IMR-90 (cell line): ENCODE data around the gene LONP2. TPM values are rescaled to one million over a fixed set of nuclear protein-coding genes. Genes with fewer than 3 reads are reported as not detected.

Source experiments
- ATAC-seq: fragments of 200-7000 bp; cut with Tn5 transposase; 2 replicates; pipeline ENCODE4 v1.9.1; 2020; ENCODE audit warnings: low read depth, mild to moderate bottlenecking, moderate library complexity
- BruUV-seq: library from RNA; stranded (reverse); fragments of 400-500 nt; replicated peaks from 2 replicates; lab custom pipeline; 2021; lab: Mats Ljungman, UMichigan
- CTCF ChIA-PET: fragments of 300-600 bp; formaldehyde crosslinking; extraction: SDS; loops from one replicate; lab custom pipeline; 2021; ENCODE audit warnings: antibody characterized with exemption; lab: Yijun Ruan, JAX
- POLR2A ChIA-PET: fragments of 300-600 bp; sonication (Branson Sonifier 250); formaldehyde crosslinking; loops from one replicate; lab custom pipeline; 2022; ENCODE audit warnings: antibody characterized with exemption; ENCODE audit not compliant: unreplicated experiment; lab: Charles Lee
- DNase-seq: peaks from one replicate; pipeline ENCODE4 v3.0.0; 2013
- H2AFZ ChIP-seq: replicated peaks from 2 replicates; pipeline ENCODE3; 2013; ENCODE audit warnings: low read length, mild to moderate bottlenecking; ENCODE audit not compliant: poor library complexity
- H2AK5ac ChIP-seq: 2 replicates; pipeline ENCODE4 v1.6.1; 2013; ENCODE audit warnings: low read depth, low read length, inconsistent platforms
- H2AK9ac ChIP-seq: replicated peaks from 2 replicates; pipeline ENCODE3; 2013; ENCODE audit warnings: mild to moderate bottlenecking, low read depth, low read length, moderate library complexity; ENCODE audit not compliant: poor library complexity
- H2BK120ac ChIP-seq: 2 replicates; pipeline ENCODE4 v1.6.1; 2013; ENCODE audit warnings: low read depth, low read length, inconsistent platforms
- H2BK15ac ChIP-seq: 3 replicates; pipeline ENCODE4 v1.6.1; 2013; ENCODE audit warnings: low read depth, low read length, inconsistent platforms
- H2BK20ac ChIP-seq: 2 replicates; pipeline ENCODE4 v1.6.1; 2013; ENCODE audit warnings: low read depth, mild to moderate bottlenecking, inconsistent platforms, low read length, moderate library complexity
- H2BK5ac ChIP-seq: 2 replicates; pipeline ENCODE4 v1.6.1; 2013; ENCODE audit warnings: mild to moderate bottlenecking, low read depth, low read length, inconsistent platforms; ENCODE audit not compliant: poor library complexity, severe bottlenecking
- H3K14ac ChIP-seq: replicated peaks from 2 replicates; pipeline ENCODE4 v1.6.1; 2013; ENCODE audit warnings: low read depth, low read length, inconsistent platforms
- H3K18ac ChIP-seq: 2 replicates; pipeline ENCODE4 v1.6.1; 2013; ENCODE audit warnings: low read depth, low read length, control low read depth
- H3K23ac ChIP-seq: 2 replicates; pipeline ENCODE4 v1.6.1; 2013; ENCODE audit warnings: low read depth, low read length, inconsistent platforms
- H3K27ac ChIP-seq: 2 replicates; pipeline ENCODE4 v1.5.1; 2013; ENCODE audit warnings: mild to moderate bottlenecking, control low read depth, low read length; ENCODE audit not compliant: insufficient read depth
- H3K27me3 ChIP-seq: 2 replicates; pipeline ENCODE4 v1.6.1; 2013; ENCODE audit warnings: low read length; ENCODE audit not compliant: control insufficient read depth, insufficient read depth
- H3K36me3 ChIP-seq: 2 replicates; pipeline ENCODE4 v1.6.1; 2013; ENCODE audit warnings: low read length, mixed read lengths; ENCODE audit not compliant: control insufficient read depth, insufficient read depth
- H3K4ac ChIP-seq: 2 replicates; pipeline ENCODE4 v1.6.1; 2013; ENCODE audit warnings: low read depth, low read length, inconsistent platforms
- H3K4me1 ChIP-seq: 2 replicates; pipeline ENCODE4 v1.6.1; 2013; ENCODE audit warnings: low read length, mixed read lengths; ENCODE audit not compliant: control insufficient read depth, insufficient read depth
- H3K4me2 ChIP-seq: 2 replicates; pipeline ENCODE4 v1.6.1; 2013; ENCODE audit warnings: low read depth, mild to moderate bottlenecking, control low read depth, low read length, moderate library complexity
- H3K4me3 ChIP-seq: 2 replicates; pipeline ENCODE4 v1.5.1; 2013; ENCODE audit warnings: low read depth, mild to moderate bottlenecking, control low read depth, low read length, moderate library complexity; ENCODE audit not compliant: insufficient read depth
- H3K56ac ChIP-seq: 2 replicates; pipeline ENCODE4 v1.6.1; 2013; ENCODE audit warnings: low read length, inconsistent platforms; ENCODE audit not compliant: insufficient read depth; ENCODE audit errors: extremely low read depth
- H3K79me1 ChIP-seq, 2 experiments: 2 replicates each; pipeline ENCODE4 v1.6.1; 2013; ENCODE audit warnings: low read length in 2 of 2, inconsistent platforms in 1 of 2, low read depth in 1 of 2
- H3K9ac ChIP-seq: 2 replicates; pipeline ENCODE4 v1.6.1; 2013; ENCODE audit warnings: low read depth, low read length, control low read depth
- H3K9me1 ChIP-seq: 2 replicates; pipeline ENCODE4 v1.6.1; 2013; ENCODE audit warnings: low read length, inconsistent platforms; ENCODE audit not compliant: insufficient read depth
- H3K9me3 ChIP-seq: 2 replicates; pipeline ENCODE4 v1.6.1; 2013; ENCODE audit warnings: low read length; ENCODE audit not compliant: control insufficient read depth, insufficient read depth
- H4K20me1 ChIP-seq: 2 replicates; pipeline ENCODE4 v1.6.1; 2013; ENCODE audit warnings: low read length, inconsistent platforms; ENCODE audit not compliant: insufficient read depth
- H4K5ac ChIP-seq: 2 replicates; pipeline ENCODE4 v1.6.1; 2013; ENCODE audit warnings: mild to moderate bottlenecking, low read depth, low read length, control low read depth
- H4K8ac ChIP-seq, 2 experiments: 2 replicates each; pipeline ENCODE4 v1.6.1; 2013; ENCODE audit warnings: low read depth in 2 of 2, low read length in 2 of 2, control low read depth in 1 of 2, inconsistent platforms in 1 of 2
- H4K91ac ChIP-seq: 2 replicates; pipeline ENCODE4 v1.6.1; 2013; ENCODE audit warnings: low read depth, low read length, inconsistent platforms; ENCODE audit not compliant: insufficient read depth
- BHLHE40 ChIP-seq: fragments of 150-350 bp; IDR thresholded peaks from 2 replicates; pipeline ENCODE4 v1.6.1; 2016; ENCODE audit warnings: mild to moderate bottlenecking, low read depth, low read length
- CEBPB ChIP-seq: IDR thresholded peaks from 2 replicates; pipeline ENCODE4 v1.6.1; 2012; ENCODE audit warnings: low read depth, low read length, improper control_type of control experiment
- CTCF ChIP-seq: conservative IDR thresholded peaks from 2 replicates; pipeline ENCODE4 v1.5.1; 2012; ENCODE audit warnings: mild to moderate bottlenecking, low read depth, low read length, improper control_type of control experiment
- MAFK ChIP-seq: IDR thresholded peaks from 2 replicates; pipeline ENCODE4 v1.6.1; 2012; ENCODE audit warnings: low read depth, low read length, improper control_type of control experiment
- MAZ ChIP-seq: IDR thresholded peaks from 2 replicates; pipeline ENCODE4 v1.6.1; 2012; ENCODE audit warnings: low read depth, mild to moderate bottlenecking, low read length, improper control_type of control experiment, moderate library complexity, borderline replicate concordance
- MXI1 ChIP-seq: IDR thresholded peaks from 2 replicates; pipeline ENCODE4 v1.6.1; 2012; ENCODE audit warnings: low read depth, mild to moderate bottlenecking, low read length, moderate library complexity, borderline replicate concordance
- NFE2L2 ChIP-seq: fragments of 150-350 bp; IDR thresholded peaks from 2 replicates; pipeline ENCODE4 v1.6.1; 2016; ENCODE audit warnings: low read depth, mild to moderate bottlenecking, low read length
- POLR2A ChIP-seq: IDR thresholded peaks from 2 replicates; pipeline ENCODE4 v1.6.1; 2012; ENCODE audit warnings: mild to moderate bottlenecking, low read depth, low read length
- RAD21 ChIP-seq: IDR thresholded peaks from 2 replicates; pipeline ENCODE4 v1.6.1; 2012; ENCODE audit warnings: low read length, improper control_type of control experiment
- RCOR1 ChIP-seq: IDR thresholded peaks from 2 replicates; pipeline ENCODE4 v1.6.1; 2012; ENCODE audit warnings: mild to moderate bottlenecking, low read length, improper control_type of control experiment; ENCODE audit not compliant: insufficient replicate concordance
- RFX5 ChIP-seq: IDR thresholded peaks from 2 replicates; pipeline ENCODE4 v1.8.0; 2012; ENCODE audit warnings: low read depth, mild to moderate bottlenecking, low read length, moderate library complexity
- SMC3 ChIP-seq: fragments of 150-350 bp; IDR thresholded peaks from 2 replicates; pipeline ENCODE4 v1.6.1; 2016; ENCODE audit warnings: low read depth, mild to moderate bottlenecking, antibody characterized with exemption, low read length, moderate library complexity
- dilution Hi-C: fragments of 300-500 bp; cut with HindIII; formaldehyde crosslinking; loops from one replicate; pipeline ENCODE4 v1.14.3; 2018; ENCODE audit warnings: low sequenced_read_pairs; ENCODE audit not compliant: unreplicated experiment
- in situ Hi-C: fragments of 300-500 bp; cut with MboI; formaldehyde crosslinking; loops from 3 replicates; pipeline ENCODE4 v1.14.3; 2019; ENCODE audit warnings: low sequenced_read_pairs, inconsistent platforms, mixed read lengths
- intact Hi-C: fragments of 100-400 bp; cut with micrococcal nuclease; formaldehyde crosslinking; loops from 2 replicates; pipeline ENCODE4 v1.10.0; 2022
- polyA plus RNA-seq, 3 experiments: library from polyadenylated mRNA; depleted of rRNA; stranded (reverse); fragments of >200 nt; gene quantifications; 2 replicates each; pipeline ENCODE4 v1.2.3, GENCODE V29; 2012; ENCODE audit warnings: low replicate concordance in 1 of 3
- total RNA-seq: library from RNA; depleted of rRNA; stranded (reverse); fragments of >200 nt; gene quantifications from 2 replicates; pipeline ENCODE4 v1.2.3, GENCODE V29; 2012

The LONP2 gene
- total and polyA plus RNA-seq, 2 of the 4 experiments (the other 2 are of a cell fraction): 31.5 to 90.9 TPM

GRCh38 chr16:48371393-48371780 is 127.3 kb downstream of the LONP2 start:
- no peak overlapping the region for H4K5ac ChIP-seq
- H2BK15ac ChIP-seq: no peak overlapping the region
- in situ Hi-C loops (no loop called here), intact Hi-C loops (no loop called here), dilution Hi-C loops (no loop called here)
- no peak for ATAC-seq
- no peak overlapping the region for H2AK5ac ChIP-seq
- peaks cover 66% of the 10 kb centered on the region for H4K20me1 ChIP-seq
- no peak overlapping the region for H2AK9ac ChIP-seq
- no peak overlapping the region for H2BK20ac ChIP-seq
- H3K9me3 ChIP-seq: no peaks in the 10 kb centered on the region
- H3K18ac ChIP-seq: no peak overlapping the region
- no peak overlapping the region for H3K4me2 ChIP-seq
- H2AFZ ChIP-seq: no peak overlapping the region
- no peak overlapping the region for H2BK120ac ChIP-seq
- TF ChIP-seq POLR2A (no peak), BHLHE40 (no peak), RAD21 (no peak), MAZ (no peak), RCOR1 (no peak), NFE2L2 (no peak), RFX5 (no peak), CEBPB (no peak), MAFK (no peak), CTCF (no peak), SMC3 (no peak), MXI1 (no peak)
- peaks cover 20% of the 10 kb centered on the region for H3K4me1 ChIP-seq
- no peaks in the 10 kb centered on the region for H3K36me3 ChIP-seq
- no peak overlapping the region for H3K14ac ChIP-seq
- H3K56ac ChIP-seq: no peak overlapping the region
- no peak overlapping the region for H3K4me3 ChIP-seq
- POLR2A ChIA-PET: no interaction called here
- no peak overlapping the region for H2BK5ac ChIP-seq
- H3K4ac ChIP-seq: no peak overlapping the region
- no peak overlapping the region for H3K23ac ChIP-seq
- peaks cover 15% of the 10 kb centered on the region for H3K9me1 ChIP-seq
- no peak overlapping the region for H3K27ac ChIP-seq
- H3K9ac ChIP-seq: no peak overlapping the region
- H4K8ac ChIP-seq: no peak overlapping the region
- H3K27me3 ChIP-seq: no peaks in the 10 kb centered on the region
- no peak overlapping the region for H4K91ac ChIP-seq
- CTCF ChIA-PET: interaction anchor here (0.6 to 1.7 kb wide), 3 partner anchors 12 to 754 kb away, joined by 3 to 11 read pairs (median 4); no protein-coding TSS in a partner anchor
- no TSS peak for BruUV-seq
- DNase-seq: no peak
- H3K79me1 ChIP-seq: peaks cover 14 to 69% of the 10 kb centered on the region in 2 experiments; a peak in 3 of 4 replicates
